PC-9 (cell line): ENCODE results near the gene PSMD14.

ENCODE experiments used
- CTCF ChIP-seq: fragments of 200-600 bp; sonication (generic); conservative IDR thresholded peaks from 2 replicates; pipeline ENCODE4 v1.6.1; 2017; ENCODE audit warnings: mixed run types, antibody characterized with exemption, mild to moderate bottlenecking, moderate library complexity
- EZH2 ChIP-seq: fragments of 200-600 bp; sonication (generic); IDR thresholded peaks from 2 replicates; pipeline ENCODE4 v1.8.0; 2017; ENCODE audit warnings: antibody characterized with exemption, low read depth

GRCh38 chr2:161418715-161419637 is 110.8 kb downstream of the PSMD14 start:
- TF ChIP-seq CTCF: no peak
- no peak for TF ChIP-seq EZH2
